Hepatocyte (in vitro differentiated cells): ENCODE results near the gene TOP3B. TPM values are rescaled to one million over a fixed set of nuclear protein-coding genes. Genes with fewer than 3 reads are reported as not detected.

ENCODE experiments used
- DNase-seq: peaks from one replicate; pipeline ENCODE4 v3.0.0-alpha.2; 2016; ENCODE audit warnings: low spot score
- H2AFZ ChIP-seq: fragments of 200-600 bp; sonication (generic); 2 replicates; pipeline ENCODE4 v1.6.0; 2016; ENCODE audit warnings: antibody characterized with exemption, mild to moderate bottlenecking
- H3K27ac ChIP-seq: fragments of 200-600 bp; sonication (generic); 2 replicates; pipeline ENCODE4 v1.5.1; 2016; ENCODE audit warnings: mild to moderate bottlenecking
- H3K27me3 ChIP-seq: fragments of 200-600 bp; sonication (generic); 2 replicates; pipeline ENCODE4 v1.6.1; 2016
- H3K36me3 ChIP-seq: fragments of 200-600 bp; sonication (generic); replicated peaks from 2 replicates; pipeline ENCODE4 v1.5.1; 2016; ENCODE audit warnings: low read depth; ENCODE audit not compliant: insufficient read depth
- H3K4me1 ChIP-seq: fragments of 200-600 bp; sonication (generic); 2 replicates; pipeline ENCODE4 v1.5.1; 2016; ENCODE audit warnings: mild to moderate bottlenecking, moderate library complexity; ENCODE audit not compliant: insufficient read depth
- H3K4me2 ChIP-seq: fragments of 200-600 bp; sonication (generic); 2 replicates; pipeline ENCODE4 v1.6.0; 2016
- H3K4me3 ChIP-seq: fragments of 200-600 bp; sonication (generic); 2 replicates; pipeline ENCODE4 v1.5.1; 2016; ENCODE audit warnings: mild to moderate bottlenecking
- H3K79me2 ChIP-seq: fragments of 200-600 bp; sonication (generic); 2 replicates; pipeline ENCODE4 v1.6.0; 2017; ENCODE audit warnings: mild to moderate bottlenecking
- H3K9me2 ChIP-seq: fragments of 200-600 bp; sonication (generic); replicated peaks from 2 replicates; pipeline ENCODE4 v1.6.0; 2017; ENCODE audit warnings: mild to moderate bottlenecking; ENCODE audit not compliant: insufficient read depth
- H3K9me3 ChIP-seq: fragments of 200-600 bp; sonication (generic); 2 replicates; pipeline ENCODE4 v1.5.1; 2016; ENCODE audit warnings: low read depth, mild to moderate bottlenecking
- H4K20me1 ChIP-seq: fragments of 200-600 bp; sonication (generic); 2 replicates; pipeline ENCODE4 v1.6.0; 2016; ENCODE audit warnings: mild to moderate bottlenecking; ENCODE audit not compliant: insufficient read depth, poor library complexity, severe bottlenecking
- CTCF ChIP-seq: fragments of 200-600 bp; sonication (generic); IDR thresholded peaks from 2 replicates; pipeline ENCODE4 v1.5.1; 2016; ENCODE audit warnings: antibody characterized with exemption, mild to moderate bottlenecking; ENCODE audit not compliant: poor library complexity
- EZH2 ChIP-seq: fragments of 200-600 bp; sonication (generic); IDR thresholded peaks from 2 replicates; pipeline ENCODE4 v1.6.1; 2016; ENCODE audit warnings: antibody characterized with exemption, mild to moderate bottlenecking, borderline replicate concordance
- EZH2phosphoT487 ChIP-seq: fragments of 200-600 bp; sonication (generic); IDR thresholded peaks from one replicate; pipeline ENCODE4 v1.6.1; 2018; ENCODE audit warnings: antibody characterized with exemption, mild to moderate bottlenecking, low read depth, moderate library complexity; ENCODE audit not compliant: unreplicated experiment, severe bottlenecking
- WGBS: methylation state at CpG from one replicate; pipeline ENCODE4 v1.1.6; 2016; ENCODE audit warnings: low lambda C conversion rate; ENCODE audit errors: missing lambda C conversion rate; 5-methylcytosine and 5-hydroxymethylcytosine counted together
- polyA plus RNA-seq: library from polyadenylated mRNA; unstranded; fragments of >200 nt; fragmentation: Nextera tagmentation; extraction: Ambion mirVana; gene quantifications from 2 replicates; pipeline ENCODE4 v1.2.1, GENCODE V29; 2016
- total RNA-seq: library from RNA; depleted of rRNA; stranded (reverse); fragments of >200 nt; gene quantifications from 2 replicates; pipeline ENCODE4 v1.2.3, GENCODE V29; 2014

Gene TOP3B
- total and polyA plus RNA-seq, 2 experiments from 2014 or later = 26.6 to 30.8 TPM

GRCh38 chr22:21984793-21985192 is 2.2 kb upstream of the TOP3B start:
- Histone ChIP-seq H3K4me1 (peaks cover 5% of the 10 kb centered on the region), H3K4me2 (no peak overlapping the region), H4K20me1 (no peaks in the 10 kb centered on the region), H3K27ac (no peak overlapping the region), H3K36me3 (no peaks in the 10 kb centered on the region), H2AFZ (no peak overlapping the region), H3K79me2 (peaks cover 24% of the 10 kb centered on the region), H3K27me3 (no peaks in the 10 kb centered on the region), H3K4me3 (no peak overlapping the region), H3K9me2 (no peaks in the 10 kb centered on the region), H3K9me3 (no peaks in the 10 kb centered on the region)
- WGBS = 38% methylated on average over 7 of the region's 7 CpGs
- no peak for TF ChIP-seq EZH2
- peak; percentile 35 for TF ChIP-seq CTCF
- no peak for TF ChIP-seq EZH2phosphoT487
- peak; percentile 34 for DNase-seq

- Histone ChIP-seq H4K20me1 (no peaks in the 10 kb centered on the region), H3K4me1 (peaks cover 5% of the 10 kb centered on the region), H3K27me3 (no peaks in the 10 kb centered on the region), H3K79me2 (peaks cover 27% of the 10 kb centered on the region), H3K27ac (peak overlapping the region; percentile 46), H3K4me3 (peak overlapping the region; percentile 98), H3K9me3 (no peaks in the 10 kb centered on the region), H3K36me3 (no peaks in the 10 kb centered on the region), H3K9me2 (no peaks in the 10 kb centered on the region), H3K4me2 (peak overlapping the region; percentile 83), H2AFZ (peak overlapping the region; percentile 93)
- TF ChIP-seq EZH2phosphoT487 (no peak), CTCF (no peak), EZH2 (no peak)
- WGBS = 41% methylated on average over 2 of the region's 2 CpGs
- DNase-seq = no peak
These were observed 713 bp downstream of the TOP3B start for GRCh38 chr22:21981874-21982273.

GRCh38 chr22:21980547-21980946 is 2.0 kb downstream of the TOP3B start:
- no peak for DNase-seq
- Histone ChIP-seq H3K36me3 (no peaks in the 10 kb centered on the region), H3K27ac (no peak overlapping the region), H3K79me2 (peaks cover 36% of the 10 kb centered on the region), H3K9me2 (no peaks in the 10 kb centered on the region), H3K4me2 (peak overlapping the region; percentile 83), H3K27me3 (no peaks in the 10 kb centered on the region), H3K4me3 (no peak overlapping the region), H2AFZ (no peak overlapping the region), H3K9me3 (no peaks in the 10 kb centered on the region), H4K20me1 (no peaks in the 10 kb centered on the region), H3K4me1 (peaks cover 5% of the 10 kb centered on the region)
- 96% methylated on average over 7 of the region's 7 CpGs for WGBS
- no peak for TF ChIP-seq EZH2phosphoT487
- TF ChIP-seq EZH2 = no peak
- TF ChIP-seq CTCF = no peak
